GM12878 (cell line): Measurements from ENCODE around the gene WBP2NL. TPM values are rescaled to one million over a fixed set of nuclear protein-coding genes. Genes with fewer than 3 reads are reported as not detected.

Experiments used
- ATAC-seq: fragments of 200-7000 bp; cut with Tn5 transposase; 3 replicates; pipeline ENCODE4 v1.9.1; 2020; ENCODE audit warnings: mild to moderate bottlenecking, moderate library complexity
- BruUV-seq: library from RNA; stranded (reverse); fragments of 400-500 nt; replicated peaks from 2 replicates; lab custom pipeline; 2021; lab: Mats Ljungman, UMichigan
- CTCF ChIA-PET: fragments of 300-600 bp; sonication (Branson Sonifier 250); formaldehyde crosslinking; extraction: SDS; loops from one replicate; lab custom pipeline; 2021; ENCODE audit warnings: inconsistent platforms; lab: Yijun Ruan, JAX
- POLR2A ChIA-PET: fragments of 350-600 bp; formaldehyde crosslinking; extraction: SDS; loops from one replicate; lab custom pipeline; 2021; ENCODE audit warnings: inconsistent platforms; lab: Charles Lee
- RAD21 ChIA-PET: fragments of 300-600 bp; sonication (Branson Sonifier 250); formaldehyde crosslinking; loops from one replicate; lab custom pipeline; 2023; ENCODE audit warnings: antibody characterized with exemption; ENCODE audit not compliant: unreplicated experiment; lab: Charles Lee
- SMC1A ChIA-PET: fragments of 300-600 bp; sonication (Branson Sonifier 250); formaldehyde crosslinking; loops from one replicate; lab custom pipeline; 2023; ENCODE audit not compliant: unreplicated experiment, uncharacterized antibody; lab: Charles Lee
- DNase-seq: peaks from one replicate; pipeline ENCODE4 v3.0.0-alpha.2; 2011; ENCODE audit warnings: low read depth, low spot score
- FAIRE-seq: peaks from 3 replicates; lab custom pipeline; 2011; peaks lifted over from hg19 to GRCh38; lab: Jason Lieb, UNC
- H2AFZ ChIP-seq: 2 replicates; pipeline ENCODE4 v1.6.0; 2011; ENCODE audit warnings: low read depth, low read length, control low read depth; ENCODE audit not compliant: control insufficient read depth
- H3K27ac ChIP-seq: 2 replicates; pipeline ENCODE4 v1.5.1; 2011; ENCODE audit warnings: control low read depth; ENCODE audit not compliant: control insufficient read depth, insufficient read depth
- H3K27me3 ChIP-seq, 2 experiments: replicated peaks in 1 of 2; 2 replicates each; pipeline versions ENCODE4 v1.6.0 to v1.6.1; 2011; ENCODE audit warnings: low read length in 1 of 2; ENCODE audit not compliant: control insufficient read depth in 2 of 2, insufficient read depth in 2 of 2
- H3K36me3 ChIP-seq, 2 experiments: 2 replicates each; pipeline ENCODE4 v1.5.1; 2011; ENCODE audit warnings: low read length in 1 of 2; ENCODE audit not compliant: control insufficient read depth in 2 of 2, insufficient read depth in 2 of 2
- H3K4me1 ChIP-seq: 2 replicates; pipeline ENCODE4 v1.6.1; 2011; ENCODE audit warnings: mild to moderate bottlenecking, low read length, moderate library complexity, mixed read lengths; ENCODE audit not compliant: control insufficient read depth, insufficient read depth
- H3K4me2 ChIP-seq: 2 replicates; pipeline ENCODE4 v1.6.0; 2011; ENCODE audit warnings: control low read depth; ENCODE audit not compliant: control insufficient read depth, insufficient read depth
- H3K4me3 ChIP-seq: fragments of 200-600 bp; sonication (generic); 2 replicates; pipeline ENCODE4 v1.5.1; 2016
- H3K79me2 ChIP-seq: 2 replicates; pipeline ENCODE4 v1.6.0; 2011; ENCODE audit warnings: low read length; ENCODE audit not compliant: control insufficient read depth, insufficient read depth
- H3K9ac ChIP-seq: 2 replicates; pipeline ENCODE4 v1.8.0; 2011; ENCODE audit warnings: low read length, control low read depth, mixed read lengths; ENCODE audit not compliant: control insufficient read depth, insufficient read depth
- H3K9me3 ChIP-seq: replicated peaks from 3 replicates; pipeline ENCODE4 v1.5.1; 2011; ENCODE audit warnings: mild to moderate bottlenecking, low read length; ENCODE audit not compliant: control insufficient read depth, insufficient read depth
- H4K20me1 ChIP-seq: 2 replicates; pipeline ENCODE4 v1.6.0; 2011; ENCODE audit not compliant: control insufficient read depth, insufficient read depth
- BHLHE40 ChIP-seq, 2 experiments: fragments of 450-650 bp in 1 of 2; IDR thresholded peaks; 2 replicates each; pipeline ENCODE4 v1.6.1; 2011 to 2017; ENCODE audit warnings: low read depth in 2 of 2, borderline replicate concordance in 1 of 2, improper control_type of control experiment in 1 of 2, low read length in 1 of 2, mild to moderate bottlenecking in 1 of 2
- CHD1 ChIP-seq: IDR thresholded peaks from 2 replicates; pipeline ENCODE4 v1.6.1; 2012; ENCODE audit warnings: low read depth, low read length, improper control_type of control experiment
- RFX5 ChIP-seq: IDR thresholded peaks from 2 replicates; pipeline ENCODE4 v1.6.1; 2011; ENCODE audit warnings: low read depth, low read length, improper control_type of control experiment
- SUPT20H ChIP-seq: IDR thresholded peaks from 2 replicates; pipeline ENCODE4 v1.6.1; 2011; ENCODE audit warnings: low read depth, mild to moderate bottlenecking, low read length, moderate library complexity, borderline replicate concordance; ENCODE audit not compliant: control insufficient read depth
- TCF3 ChIP-seq: IDR thresholded peaks from 2 replicates; pipeline ENCODE4 v1.6.1; 2012; ENCODE audit warnings: low read depth, mild to moderate bottlenecking, low read length, borderline replicate concordance; ENCODE audit not compliant: insufficient read depth
- WGBS: methylation state at CpG from one replicate; pipeline ENCODE4 v1.1.6; 2016; ENCODE audit warnings: low lambda C conversion rate; ENCODE audit not compliant: insufficient replicate concordance, insufficient coverage; ENCODE audit errors: missing lambda C conversion rate; 5-methylcytosine and 5-hydroxymethylcytosine counted together
- in situ Hi-C: fragments of 300-500 bp; cut with MboI; formaldehyde crosslinking; loops from 9 replicates; pipeline ENCODE4 v1.14.3; 2018; ENCODE audit warnings: mixed read lengths
- intact Hi-C: fragments of 100-400 bp; cut with micrococcal nuclease; formaldehyde crosslinking; loops from one replicate; pipeline ENCODE4 v1.14.2; 2022; ENCODE audit not compliant: unreplicated experiment
- polyA plus RNA-seq, 11 experiments: library from polyadenylated mRNA; depleted of rRNA in 4 of 11; unstranded in 6 of 11; stranded (reverse) in 5 of 11; fragments of >200 nt; fragmentation: Nextera tagmentation in 4 of 11; fragmentation: Illumina TruSeq in 1 of 11; extraction: Ambion mirVana in 4 of 11; extraction: Trizol in 1 of 11; gene quantifications; 1 replicate in 1 of 11; 2 replicates in 10 of 11; pipeline versions ENCODE4 v1.2.1 to v1.2.3, GENCODE V29; 2011 to 2016; ENCODE audit warnings: inconsistent platforms in 2 of 11, missing spikeins in 2 of 11, low read depth in 1 of 11
- total RNA-seq, 4 experiments: library from RNA; depleted of rRNA in 3 of 4; stranded (reverse); fragments of >200 nt in 3 of 4; fragmentation: Illumina TruSeq in 1 of 4; extraction: Trizol in 1 of 4; gene quantifications; 2 replicates each; pipeline versions ENCODE4 v1.2.1 to v1.2.3, GENCODE V29; 2013 to 2021
- TF ChIP-seq, protein P1 (sequence below): fragments of 450-650 bp; IDR thresholded peaks from 2 replicates; pipeline ENCODE4 v1.6.1; 2017; ENCODE audit warnings: mild to moderate bottlenecking, moderate library complexity
- TF ChIP-seq, protein P2 (sequence below): fragments of 150-350 bp; IDR thresholded peaks from 2 replicates; pipeline ENCODE4 v1.6.1; 2014; ENCODE audit warnings: mild to moderate bottlenecking, low read depth, low read length
- TF ChIP-seq, protein P3 (sequence below): fragments of 450-650 bp; IDR thresholded peaks from 2 replicates; pipeline ENCODE4 v1.6.1; 2018; ENCODE audit warnings: borderline replicate concordance, mild to moderate bottlenecking; ENCODE audit not compliant: partially characterized antibody

The WBP2NL gene
- total and polyA plus RNA-seq, 10 of the 15 experiments (the other 5 are each of a cell fraction or from before 2014, with no cell fraction given) = 0.46 to 1.9 (median 1.3) TPM

DNA sequence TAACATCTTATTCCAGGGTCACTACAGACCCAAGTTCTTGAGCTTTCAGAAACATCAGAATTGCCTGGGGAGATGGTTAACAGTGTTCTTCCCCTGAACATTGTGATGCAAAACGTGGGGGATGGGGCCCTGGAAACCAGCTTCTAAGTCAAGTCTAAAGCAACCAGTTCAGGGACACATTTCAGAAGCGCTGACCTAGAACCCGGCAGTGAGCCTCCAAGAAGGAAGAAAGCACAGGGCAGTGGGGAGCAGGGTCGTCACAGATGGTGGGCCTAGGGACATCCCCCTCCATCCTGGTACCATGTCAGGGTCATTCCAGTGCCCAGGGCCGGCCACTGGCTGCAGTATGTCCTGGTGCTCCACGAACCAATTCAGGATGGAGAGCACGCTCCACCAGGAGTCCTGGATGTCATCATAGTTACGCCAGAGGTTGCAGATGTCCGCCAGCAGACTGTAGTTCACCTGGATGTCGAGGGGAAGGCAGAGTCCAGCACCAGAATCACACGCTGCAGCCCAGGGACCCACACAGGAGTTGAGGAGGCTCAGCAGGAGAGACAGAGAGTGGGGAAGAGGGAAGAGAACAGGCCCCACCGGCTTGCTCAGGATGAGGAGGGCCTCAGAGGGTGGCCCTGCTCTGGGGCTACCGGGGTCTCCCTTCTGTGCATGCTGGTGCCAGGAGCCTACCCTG lies 67.0 kb downstream of the WBP2NL start:
- 94% methylated on average over 13 of the region's 13 CpGs for WGBS
- intact Hi-C loops = no loop called here
- no peak for TF ChIP-seq TCF3
- TF ChIP-seq, protein P1, sequence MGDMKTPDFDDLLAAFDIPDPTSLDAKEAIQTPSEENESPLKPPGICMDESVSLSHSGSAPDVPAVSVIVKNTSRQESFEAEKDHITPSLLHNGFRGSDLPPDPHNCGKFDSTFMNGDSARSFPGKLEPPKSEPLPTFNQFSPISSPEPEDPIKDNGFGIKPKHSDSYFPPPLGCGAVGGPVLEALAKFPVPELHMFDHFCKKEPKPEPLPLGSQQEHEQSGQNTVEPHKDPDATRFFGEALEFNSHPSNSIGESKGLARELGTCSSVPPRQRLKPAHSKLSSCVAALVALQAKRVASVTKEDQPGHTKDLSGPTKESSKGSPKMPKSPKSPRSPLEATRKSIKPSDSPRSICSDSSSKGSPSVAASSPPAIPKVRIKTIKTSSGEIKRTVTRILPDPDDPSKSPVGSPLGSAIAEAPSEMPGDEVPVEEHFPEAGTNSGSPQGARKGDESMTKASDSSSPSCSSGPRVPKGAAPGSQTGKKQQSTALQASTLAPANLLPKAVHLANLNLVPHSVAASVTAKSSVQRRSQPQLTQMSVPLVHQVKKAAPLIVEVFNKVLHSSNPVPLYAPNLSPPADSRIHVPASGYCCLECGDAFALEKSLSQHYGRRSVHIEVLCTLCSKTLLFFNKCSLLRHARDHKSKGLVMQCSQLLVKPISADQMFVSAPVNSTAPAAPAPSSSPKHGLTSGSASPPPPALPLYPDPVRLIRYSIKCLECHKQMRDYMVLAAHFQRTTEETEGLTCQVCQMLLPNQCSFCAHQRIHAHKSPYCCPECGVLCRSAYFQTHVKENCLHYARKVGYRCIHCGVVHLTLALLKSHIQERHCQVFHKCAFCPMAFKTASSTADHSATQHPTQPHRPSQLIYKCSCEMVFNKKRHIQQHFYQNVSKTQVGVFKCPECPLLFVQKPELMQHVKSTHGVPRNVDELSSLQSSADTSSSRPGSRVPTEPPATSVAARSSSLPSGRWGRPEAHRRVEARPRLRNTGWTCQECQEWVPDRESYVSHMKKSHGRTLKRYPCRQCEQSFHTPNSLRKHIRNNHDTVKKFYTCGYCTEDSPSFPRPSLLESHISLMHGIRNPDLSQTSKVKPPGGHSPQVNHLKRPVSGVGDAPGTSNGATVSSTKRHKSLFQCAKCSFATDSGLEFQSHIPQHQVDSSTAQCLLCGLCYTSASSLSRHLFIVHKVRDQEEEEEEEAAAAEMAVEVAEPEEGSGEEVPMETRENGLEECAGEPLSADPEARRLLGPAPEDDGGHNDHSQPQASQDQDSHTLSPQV = no peak
- TF ChIP-seq, protein P2, sequence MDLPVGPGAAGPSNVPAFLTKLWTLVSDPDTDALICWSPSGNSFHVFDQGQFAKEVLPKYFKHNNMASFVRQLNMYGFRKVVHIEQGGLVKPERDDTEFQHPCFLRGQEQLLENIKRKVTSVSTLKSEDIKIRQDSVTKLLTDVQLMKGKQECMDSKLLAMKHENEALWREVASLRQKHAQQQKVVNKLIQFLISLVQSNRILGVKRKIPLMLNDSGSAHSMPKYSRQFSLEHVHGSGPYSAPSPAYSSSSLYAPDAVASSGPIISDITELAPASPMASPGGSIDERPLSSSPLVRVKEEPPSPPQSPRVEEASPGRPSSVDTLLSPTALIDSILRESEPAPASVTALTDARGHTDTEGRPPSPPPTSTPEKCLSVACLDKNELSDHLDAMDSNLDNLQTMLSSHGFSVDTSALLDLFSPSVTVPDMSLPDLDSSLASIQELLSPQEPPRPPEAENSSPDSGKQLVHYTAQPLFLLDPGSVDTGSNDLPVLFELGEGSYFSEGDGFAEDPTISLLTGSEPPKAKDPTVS = no peak
- TF ChIP-seq, protein P3, sequence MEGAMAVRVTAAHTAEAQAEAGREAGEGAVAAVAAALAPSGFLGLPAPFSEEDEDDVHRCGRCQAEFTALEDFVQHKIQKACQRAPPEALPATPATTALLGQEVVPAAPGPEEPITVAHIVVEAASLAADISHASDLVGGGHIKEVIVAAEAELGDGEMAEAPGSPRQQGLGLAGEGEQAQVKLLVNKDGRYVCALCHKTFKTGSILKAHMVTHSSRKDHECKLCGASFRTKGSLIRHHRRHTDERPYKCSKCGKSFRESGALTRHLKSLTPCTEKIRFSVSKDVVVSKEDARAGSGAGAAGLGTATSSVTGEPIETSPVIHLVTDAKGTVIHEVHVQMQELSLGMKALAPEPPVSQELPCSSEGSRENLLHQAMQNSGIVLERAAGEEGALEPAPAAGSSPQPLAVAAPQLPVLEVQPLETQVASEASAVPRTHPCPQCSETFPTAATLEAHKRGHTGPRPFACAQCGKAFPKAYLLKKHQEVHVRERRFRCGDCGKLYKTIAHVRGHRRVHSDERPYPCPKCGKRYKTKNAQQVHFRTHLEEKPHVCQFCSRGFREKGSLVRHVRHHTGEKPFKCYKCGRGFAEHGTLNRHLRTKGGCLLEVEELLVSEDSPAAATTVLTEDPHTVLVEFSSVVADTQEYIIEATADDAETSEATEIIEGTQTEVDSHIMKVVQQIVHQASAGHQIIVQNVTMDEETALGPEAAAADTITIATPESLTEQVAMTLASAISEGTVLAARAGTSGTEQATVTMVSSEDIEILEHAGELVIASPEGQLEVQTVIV = no peak
- TF ChIP-seq SUPT20H = no peak
- no peak for TF ChIP-seq CHD1
- no peak for TF ChIP-seq RFX5
- no peak for TF ChIP-seq BHLHE40 (IDR thresholded peaks at IDR 0.05; ENCODE audit: borderline replicate concordance in 1 of 2, low read depth in 2 of 2, low read length in 1 of 2)
- Histone ChIP-seq H3K27ac (no peak overlapping the region), H4K20me1 (peaks cover 2% of the 10 kb centered on the region; the same call in 1 of the 2 replicates), H3K4me1 (peaks cover 3% of the 10 kb centered on the region), H3K79me2 (peaks cover 10% of the 10 kb centered on the region), H2AFZ (no peak overlapping the region), H3K4me2 (no peak overlapping the region), H3K4me3 (no peak overlapping the region), H3K27me3 (no peaks in the 10 kb centered on the region), H3K9ac (no peak overlapping the region), H3K36me3 (peaks cover 9 to 19% of the 10 kb centered on the region in 2 experiments), H3K9me3 (no peaks in the 10 kb centered on the region; the same call in 2 of the 3 replicates)
- ChIA-PET SMC1A (no interaction called here), POLR2A (no interaction called here), CTCF (interaction anchor here (0.8 kb wide), 1 partner anchor 398 kb away, joined by 3 read pairs; no protein-coding TSS in a partner anchor), RAD21 (no interaction called here)
- in situ Hi-C loops = no loop called here
- no peak for ATAC-seq
- BruUV-seq = no TSS peak
- FAIRE-seq = no peak
- no peak for DNase-seq
